GM18505 (cell line): ENCODE measurements around the gene NREP.
A peak's percentile ranks its signal among the peaks of the same experiment; 100 is the strongest.

Experiments used
- ATAC-seq: cut with Tn5 transposase; IDR thresholded peaks from one replicate; pipeline ENCODE4 v1.9.1; 2021; ENCODE audit not compliant: unreplicated experiment
- POLR2A ChIP-seq: IDR thresholded peaks from 4 replicates; pipeline ENCODE4 v1.6.1; 2011; ENCODE audit warnings: borderline replicate concordance; ENCODE audit not compliant: insufficient read depth, insufficient read length; ENCODE audit errors: extremely low read depth

The NREP gene

DNA sequence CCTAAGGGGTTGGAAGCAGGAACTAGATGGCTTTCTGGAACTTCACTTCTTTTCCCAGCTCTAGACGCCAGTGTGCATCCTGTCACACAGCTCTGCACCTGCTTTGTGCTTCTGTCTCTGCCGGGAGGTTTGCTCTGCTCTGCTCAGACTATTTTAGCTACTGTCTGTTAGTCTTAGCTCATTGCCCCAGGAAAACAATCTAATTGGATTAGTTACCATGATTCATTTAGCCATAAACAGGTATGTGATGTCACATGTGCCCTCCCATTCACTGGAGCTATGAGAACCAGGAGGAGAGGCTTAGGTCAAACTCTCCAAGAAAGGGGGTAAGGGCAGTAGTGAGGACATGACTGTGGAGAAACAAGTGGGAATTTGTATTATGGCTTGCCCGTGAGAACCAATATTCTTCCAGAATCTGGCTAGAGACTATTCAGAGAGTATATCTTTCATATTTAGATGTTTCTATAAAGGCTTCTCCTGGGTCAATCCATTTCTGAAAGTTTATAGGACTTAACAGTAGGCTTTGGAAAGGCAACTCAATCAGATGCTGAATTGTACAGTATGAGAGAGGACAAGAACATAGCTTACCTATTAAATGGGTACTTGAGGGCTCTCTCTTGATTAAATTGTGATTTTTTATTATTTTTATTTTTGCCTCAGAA lies 22.4 kb upstream of the NREP start:
- TF ChIP-seq POLR2A = no peak
- ATAC-seq = no peak

DNA sequence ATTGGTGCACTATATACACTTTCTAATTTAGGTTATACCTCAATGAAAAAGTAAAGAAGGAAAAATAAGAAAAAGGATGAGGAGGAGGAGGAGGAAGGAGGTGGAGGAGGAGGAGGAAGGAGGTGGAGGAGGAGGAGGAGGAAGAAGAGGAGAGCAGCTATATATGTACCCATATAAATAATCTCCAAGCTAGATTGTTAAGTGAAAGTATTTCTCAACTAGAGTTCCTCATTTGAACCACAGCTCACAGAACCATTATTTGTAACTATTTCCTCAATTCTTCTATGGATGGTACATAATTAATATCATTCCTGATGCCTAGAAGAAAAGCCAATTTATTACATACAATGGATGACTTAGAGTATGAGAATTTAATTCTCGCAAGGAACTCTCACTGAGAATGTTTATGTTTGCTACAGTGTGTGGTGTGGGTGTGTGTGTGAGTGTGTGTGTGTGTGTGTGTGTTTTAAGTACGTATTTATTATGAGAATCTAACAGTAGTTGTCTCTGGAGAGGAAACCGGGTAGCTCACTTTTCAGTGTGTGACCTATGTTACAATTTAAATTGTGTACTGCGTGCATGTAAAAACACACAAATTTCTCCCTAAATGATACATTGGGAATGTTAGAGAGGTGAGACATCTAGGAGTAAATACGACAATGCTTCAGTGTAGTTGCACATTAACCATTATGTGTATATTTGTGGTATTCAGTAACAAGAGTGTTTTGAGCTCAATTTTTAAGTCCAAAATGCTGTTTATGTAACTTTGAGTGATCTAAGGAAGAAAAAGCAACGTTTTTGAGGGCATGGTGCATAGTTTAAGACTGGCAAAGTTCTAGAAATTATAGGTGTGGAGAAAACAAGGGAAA lies 20.2 kb upstream of the NREP start:
- no peak for ATAC-seq
- TF ChIP-seq POLR2A = no peak

DNA sequence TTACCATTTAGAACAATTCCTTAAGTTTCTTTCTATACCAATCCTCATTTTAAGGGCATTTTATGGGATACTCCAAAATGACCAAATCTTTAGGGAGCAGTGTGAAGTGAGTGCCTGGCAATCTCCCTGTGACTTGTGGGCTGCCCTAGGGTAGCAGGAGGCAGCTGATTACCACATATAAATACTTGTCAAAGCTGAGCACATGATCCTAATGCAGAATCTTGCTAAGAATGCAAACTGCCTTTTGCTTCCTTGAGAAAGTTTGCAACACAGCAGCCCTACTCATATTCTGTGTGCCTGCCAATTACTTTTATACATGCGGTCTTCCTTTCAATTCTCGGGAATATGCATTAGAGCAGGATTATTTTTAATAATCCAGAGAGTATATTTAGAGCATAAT lies 18.2 kb upstream of the NREP start:
- TF ChIP-seq POLR2A = no peak
- ATAC-seq = no peak

GRCh38 chr5:111774525-111774924 lies 17.5 kb upstream of the NREP start:
- ATAC-seq = peak; percentile 55
- no peak for TF ChIP-seq POLR2A

- TF ChIP-seq POLR2A = no peak
- ATAC-seq = no peak
Observed at GRCh38 chr5:111772456-111773122, 15.6 kb upstream of the NREP start.

DNA sequence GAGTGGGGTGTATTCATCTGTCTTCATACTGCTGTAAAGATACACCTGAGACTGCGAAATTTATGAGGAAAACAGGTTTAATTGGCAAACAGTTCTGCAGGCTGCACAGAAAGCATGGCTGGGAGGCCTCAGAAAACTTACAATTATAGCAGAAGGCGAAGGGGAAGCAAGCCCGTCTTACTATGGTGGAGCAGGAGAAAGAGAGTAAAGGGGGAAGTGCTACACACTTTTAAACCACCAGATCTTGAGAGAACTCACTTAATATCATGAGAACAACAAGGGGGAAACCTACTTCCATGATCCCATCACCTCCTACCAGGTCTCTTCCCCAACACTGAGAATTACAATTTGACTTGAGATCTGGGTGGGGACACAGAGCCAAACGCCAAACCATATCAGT lies 12.5 kb upstream of the NREP start:
- TF ChIP-seq POLR2A = no peak
- ATAC-seq = no peak

DNA sequence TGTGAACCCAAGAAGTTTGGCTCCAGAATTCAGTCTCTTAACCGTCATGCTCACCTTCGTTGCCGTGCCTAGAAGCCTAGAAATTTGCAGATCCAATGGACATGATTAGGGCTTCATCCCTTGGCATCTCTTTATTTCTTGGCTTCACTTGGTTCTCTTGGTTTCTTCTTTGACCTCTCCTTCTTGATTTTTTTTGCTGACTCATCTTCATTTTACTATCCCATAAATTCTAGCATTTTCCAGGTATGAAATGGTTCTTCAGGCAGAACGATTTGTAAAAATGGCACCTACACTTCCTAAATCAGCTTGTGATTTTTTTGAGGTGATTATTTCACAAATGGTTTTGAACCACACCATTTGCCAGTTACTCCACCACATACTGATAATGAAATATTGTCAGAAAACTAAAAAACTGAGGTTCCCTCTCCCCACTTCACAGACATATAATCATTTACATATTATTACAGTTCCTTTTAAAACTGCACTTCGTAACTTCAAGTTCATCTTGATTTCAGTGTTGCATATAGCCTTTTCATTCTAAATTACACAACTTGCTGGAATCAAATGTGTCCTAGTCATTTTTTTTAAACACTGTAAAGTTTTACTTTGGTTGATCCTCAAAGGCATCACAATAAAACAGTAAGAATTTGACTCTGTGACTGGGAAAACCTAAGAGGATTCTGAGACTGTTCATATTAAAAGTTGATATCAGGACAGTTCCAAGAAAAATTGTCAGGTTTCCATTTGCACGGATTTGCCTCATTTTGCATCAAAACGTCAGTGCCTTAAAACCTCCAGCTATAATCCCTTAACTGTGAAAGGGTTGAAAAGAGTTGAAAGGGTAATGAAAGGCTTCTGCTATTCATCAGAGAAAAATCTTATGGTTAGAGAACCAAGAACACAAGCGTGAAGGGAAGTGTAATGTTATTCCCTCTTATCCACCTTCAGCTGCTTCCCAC lies 8.9 kb upstream of the NREP start:
- ATAC-seq = no peak
- no peak for TF ChIP-seq POLR2A

DNA sequence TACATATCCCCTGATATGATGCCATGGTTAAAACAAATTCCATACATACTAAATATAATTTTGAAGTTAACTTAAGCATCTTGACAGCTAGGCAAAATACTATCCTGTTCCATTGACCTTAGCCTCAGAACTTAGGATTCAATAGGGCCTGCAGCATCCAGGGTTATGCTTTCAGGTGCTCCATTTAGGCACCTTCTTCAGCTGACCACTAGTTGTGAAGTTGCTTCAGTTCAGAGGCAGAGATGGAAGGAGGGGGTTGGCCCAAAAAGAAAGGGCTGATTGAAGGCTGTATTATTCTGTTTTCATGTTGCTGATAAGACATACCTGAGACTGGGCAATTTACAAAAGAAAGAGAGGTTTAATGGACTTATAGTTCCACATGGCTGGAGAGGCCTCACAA lies 7.0 kb upstream of the NREP start:
- ATAC-seq = no peak
- TF ChIP-seq POLR2A = no peak

DNA sequence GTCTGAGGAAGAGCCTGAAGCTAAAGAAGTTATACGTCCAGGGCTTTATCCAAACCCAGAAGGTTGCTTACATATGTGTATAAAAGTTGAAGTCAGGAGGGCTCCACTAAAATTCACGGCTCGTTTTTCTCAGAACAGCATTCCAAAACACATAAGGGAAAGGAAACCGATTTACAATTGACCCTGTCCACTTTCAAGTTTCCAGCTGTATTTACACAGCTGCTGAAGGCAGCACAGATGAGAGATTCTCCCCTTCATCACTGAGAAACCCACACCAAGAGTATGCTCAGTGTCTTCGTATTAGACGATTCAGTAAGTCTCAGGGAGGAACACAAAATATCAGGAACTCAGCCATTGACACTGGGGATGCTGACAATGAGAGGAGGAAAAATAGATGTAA lies 5.9 kb upstream of the NREP start:
- no peak for TF ChIP-seq POLR2A
- no peak for ATAC-seq

DNA sequence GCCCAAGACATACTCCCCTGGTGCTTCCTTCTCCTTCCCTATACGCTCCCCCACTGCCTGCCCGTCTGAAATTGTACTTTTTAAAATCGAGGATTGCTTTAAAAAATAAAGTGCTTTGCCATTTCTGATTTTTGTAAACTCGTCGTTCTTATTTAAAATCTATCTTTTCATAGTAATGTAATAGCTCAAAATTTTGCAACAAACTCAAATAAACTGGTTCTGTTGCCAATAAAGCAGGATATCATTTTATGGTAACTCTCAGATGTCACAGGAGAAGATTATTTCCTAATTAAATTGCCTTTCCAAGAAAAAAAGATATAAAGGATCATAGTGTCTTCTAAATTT lies 1.3 kb upstream of the NREP start:
- no peak for TF ChIP-seq POLR2A
- no peak for ATAC-seq

DNA sequence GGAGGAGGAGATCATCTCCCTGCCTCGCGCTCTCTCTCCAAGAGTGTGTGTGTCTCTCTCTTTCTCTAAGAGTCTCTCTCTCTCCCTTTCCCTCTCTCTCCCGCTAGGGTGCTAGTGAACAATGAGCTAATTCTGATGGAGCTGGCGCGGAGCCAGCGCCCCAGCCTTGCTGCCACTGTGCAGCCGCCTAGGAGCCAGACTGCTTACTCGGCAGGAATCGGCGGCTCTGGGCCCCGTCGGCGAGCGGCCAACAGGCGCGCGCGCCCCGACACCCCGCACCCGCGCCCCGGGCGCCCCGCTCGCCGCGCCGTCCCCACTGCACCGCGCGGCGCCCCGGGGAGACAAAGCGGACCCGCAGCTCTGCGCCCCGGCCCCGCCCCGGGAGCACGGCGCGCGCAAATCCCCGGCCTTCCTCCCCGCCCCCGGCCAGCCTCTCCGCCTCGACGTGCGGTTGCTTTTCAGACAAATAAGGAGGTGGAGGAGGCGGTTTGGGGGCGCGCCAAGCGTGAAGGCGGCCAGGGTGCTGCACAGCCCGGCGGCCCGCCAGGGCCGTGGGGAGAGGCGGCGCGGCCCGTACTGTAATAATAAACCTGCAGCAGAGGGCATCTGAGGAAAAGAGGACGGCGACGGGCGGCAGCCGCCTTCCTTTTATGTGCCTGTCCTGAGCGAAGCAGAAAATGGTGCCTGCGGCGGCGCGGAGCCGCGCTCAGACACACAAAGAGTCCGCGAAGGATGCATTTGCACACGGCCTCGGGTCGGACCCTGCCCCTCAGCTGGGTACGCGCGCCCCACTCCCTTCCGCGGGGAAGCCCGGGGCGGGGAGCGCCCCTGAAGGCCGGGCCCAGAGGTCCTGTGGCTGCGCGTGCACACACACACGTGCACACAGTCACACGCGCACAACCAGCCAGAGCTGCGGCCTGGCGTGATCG lies 625 bp upstream of the NREP start:
- TF ChIP-seq POLR2A = peak; percentile 44
- peak; percentile 77 for ATAC-seq

GRCh38 chr5:111755942-111756381 lies 1.0 kb downstream of the NREP start:
- ATAC-seq = no peak
- TF ChIP-seq POLR2A = no peak
